SK-N-SH (cell line): Measurements from ENCODE around the gene CEP295NL. TPM values are rescaled to one million over a fixed set of nuclear protein-coding genes. Genes with fewer than 3 reads are reported as not detected.

Experiments
- CTCF ChIA-PET: fragments of 300-600, 350-600 bp; formaldehyde crosslinking; extraction: SDS; loops from one replicate; lab custom pipeline; 2021; lab: Yijun Ruan, JAX
- POLR2A ChIA-PET: fragments of 350-600 bp; sonication (Branson Sonifier 250); formaldehyde crosslinking; extraction: SDS; loops from one replicate; lab custom pipeline; 2020; ENCODE audit warnings: antibody characterized with exemption, inconsistent platforms; lab: Yijun Ruan, JAX
- DNase-seq: peaks from one replicate; pipeline ENCODE4 v3.0.0; 2012
- H2AFZ ChIP-seq: fragments of 200-600 bp; sonication (generic); 2 replicates; pipeline ENCODE4 v1.8.1; 2016; ENCODE audit warnings: antibody characterized with exemption, mild to moderate bottlenecking, low read depth
- H3F3A ChIP-seq: fragments of 200-600 bp; sonication (generic); replicated peaks from 2 replicates; pipeline ENCODE3; 2016; ENCODE audit warnings: antibody characterized with exemption, mild to moderate bottlenecking; ENCODE audit not compliant: insufficient read depth
- H3K27ac ChIP-seq, 2 experiments: fragments of 200-500 bp in 1 of 2; fragments of 200-600 bp in 1 of 2; sonication (Bioruptor generic) in 1 of 2; sonication (generic), shearing (Covaris generic) in 1 of 2; 2 replicates each; pipeline versions ENCODE4 v1.5.1 to v1.6.1; 2014 to 2016; ENCODE audit warnings: low read depth in 2 of 2, inconsistent platforms in 1 of 2, low read length in 1 of 2, mild to moderate bottlenecking in 1 of 2, mixed read lengths in 1 of 2
- H3K27me3 ChIP-seq: fragments of 200-600 bp; sonication (generic), shearing (Covaris generic); 2 replicates; pipeline ENCODE4 v1.6.1; 2016; ENCODE audit warnings: mixed run types; ENCODE audit not compliant: insufficient read depth
- H3K36me3 ChIP-seq, 2 experiments: fragments of 200-500 bp in 1 of 2; fragments of 200-600 bp in 1 of 2; sonication (Bioruptor generic) in 1 of 2; sonication (generic) in 1 of 2; replicated peaks in 1 of 2; 2 replicates each; pipeline versions ENCODE3 to v1.5.1; 2014 to 2016; ENCODE audit warnings: low read length in 1 of 2, mild to moderate bottlenecking in 1 of 2; ENCODE audit not compliant: insufficient read depth in 2 of 2, control insufficient read depth in 1 of 2
- H3K4me1 ChIP-seq, 2 experiments: fragments of 200-500 bp in 1 of 2; fragments of 200-600 bp in 1 of 2; sonication (Bioruptor generic) in 1 of 2; sonication (generic), shearing (Covaris generic) in 1 of 2; 2 replicates each; pipeline versions ENCODE4 v1.5.1 to v1.6.1; 2014 to 2016; ENCODE audit warnings: low read depth in 1 of 2, low read length in 1 of 2, mixed run types in 1 of 2; ENCODE audit not compliant: insufficient read depth in 2 of 2, control insufficient read depth in 1 of 2
- H3K4me2 ChIP-seq: fragments of 200-600 bp; sonication (generic), shearing (Covaris generic); 2 replicates; pipeline ENCODE4 v1.6.1; 2017; ENCODE audit warnings: mixed run types
- H3K4me3 ChIP-seq, 2 experiments: fragments of 200-500 bp in 1 of 2; fragments of 200-600 bp in 1 of 2; sonication (Bioruptor generic) in 1 of 2; sonication (generic), shearing (Covaris generic) in 1 of 2; 2 replicates each; pipeline versions ENCODE4 v1.5.1 to v1.8.1; 2014 to 2016; ENCODE audit warnings: low read depth in 2 of 2, inconsistent platforms in 1 of 2, low read length in 1 of 2, mild to moderate bottlenecking in 1 of 2, mixed read lengths in 1 of 2, moderate library complexity in 1 of 2
- H3K79me2 ChIP-seq: fragments of 200-600 bp; sonication (generic); 2 replicates; pipeline ENCODE4 v1.8.1; 2017; ENCODE audit warnings: mild to moderate bottlenecking; ENCODE audit not compliant: insufficient read depth
- H3K9ac ChIP-seq: fragments of 200-600 bp; sonication (generic); 2 replicates; pipeline ENCODE4 v1.6.1; 2017; ENCODE audit warnings: mixed run types
- H3K9me2 ChIP-seq: fragments of 200-600 bp; sonication (generic); 2 replicates; pipeline ENCODE4 v1.6.1; 2017; ENCODE audit warnings: mixed run types
- H3K9me3 ChIP-seq: fragments of 200-600 bp; sonication (generic); 2 replicates; pipeline ENCODE4 v1.6.1; 2017; ENCODE audit warnings: mixed run types, mild to moderate bottlenecking, moderate library complexity
- H4K20me1 ChIP-seq: fragments of 200-600 bp; sonication (generic); 2 replicates; pipeline ENCODE4 v1.6.1; 2017; ENCODE audit warnings: mild to moderate bottlenecking, mixed run types; ENCODE audit not compliant: insufficient read depth
- CHD2 ChIP-seq: fragments of 150-350 bp; IDR thresholded peaks from 2 replicates; pipeline ENCODE4 v1.6.1; 2018; ENCODE audit warnings: low read length; ENCODE audit not compliant: partially characterized antibody
- ELF1 ChIP-seq: IDR thresholded peaks from 2 replicates; pipeline ENCODE4 v1.4.0; 2012
- EP300 ChIP-seq, 2 experiments: IDR thresholded peaks; 2 replicates each; pipeline versions ENCODE4 v1.4.0 to v1.6.1; 2012; ENCODE audit warnings: borderline replicate concordance in 1 of 2, low read depth in 1 of 2, low read length in 1 of 2
- EZH2phosphoT487 ChIP-seq: fragments of 200-600 bp; sonication (generic); IDR thresholded peaks from 2 replicates; pipeline ENCODE4 v1.6.1; 2017; ENCODE audit warnings: low read depth, mixed run types, mild to moderate bottlenecking, antibody characterized with exemption, moderate library complexity, borderline replicate concordance
- FOXM1 ChIP-seq: IDR thresholded peaks from 2 replicates; pipeline ENCODE4 v1.4.0; 2012; ENCODE audit warnings: low read depth, mild to moderate bottlenecking
- MXI1 ChIP-seq: IDR thresholded peaks from 2 replicates; pipeline ENCODE4 v1.6.1; 2012; ENCODE audit warnings: mild to moderate bottlenecking, low read depth, low read length, improper control_type of control experiment
- NFIC ChIP-seq: IDR thresholded peaks from 2 replicates; pipeline ENCODE4 v1.4.0; 2012; ENCODE audit warnings: borderline replicate concordance
- PBX3 ChIP-seq: IDR thresholded peaks from 2 replicates; pipeline ENCODE4; 2012
- RCOR1 ChIP-seq: fragments of 150-350 bp; IDR thresholded peaks from 2 replicates; pipeline ENCODE4 v1.6.1; 2017; ENCODE audit warnings: antibody characterized with exemption, low read length
- REST ChIP-seq: IDR thresholded peaks from 2 replicates; pipeline ENCODE4 v1.6.1; 2012; ENCODE audit warnings: mild to moderate bottlenecking, low read depth, low read length, moderate library complexity
- SIN3A ChIP-seq: IDR thresholded peaks from 2 replicates; pipeline ENCODE4 v1.6.1; 2012; ENCODE audit warnings: low read depth, mild to moderate bottlenecking, low read length, moderate library complexity, borderline replicate concordance
- SMC3 ChIP-seq: IDR thresholded peaks from 2 replicates; pipeline ENCODE4 v1.6.1; 2012; ENCODE audit warnings: low read depth, low read length, improper control_type of control experiment
- TAF1 ChIP-seq: IDR thresholded peaks from 2 replicates; pipeline ENCODE4 v1.6.1; 2012; ENCODE audit warnings: low read depth, mild to moderate bottlenecking, low read length, moderate library complexity, borderline replicate concordance
- TEAD4 ChIP-seq: IDR thresholded peaks from 2 replicates; pipeline ENCODE4 v1.4.0; 2012; ENCODE audit warnings: mild to moderate bottlenecking, borderline replicate concordance; ENCODE audit not compliant: insufficient read depth
- WGBS: methylation state at CpG from one replicate; pipeline ENCODE4 v1.1.6; 2017; ENCODE audit warnings: low lambda C conversion rate; 5-methylcytosine and 5-hydroxymethylcytosine counted together
- polyA plus RNA-seq, 3 experiments: library from polyadenylated mRNA; depleted of rRNA; stranded (reverse); fragments of >200 nt; gene quantifications; 2 replicates each; pipeline ENCODE4 v1.2.3, GENCODE V29; 2012
- TF ChIP-seq, protein P1 (sequence below): IDR thresholded peaks from 2 replicates; pipeline ENCODE4 v1.4.0; 2012; ENCODE audit warnings: low read depth, borderline replicate concordance
- TF ChIP-seq, protein P2 (sequence below): IDR thresholded peaks from 2 replicates; pipeline ENCODE4 v1.4.0; 2012; ENCODE audit warnings: low read depth, borderline replicate concordance

The CEP295NL gene
- polyA plus RNA-seq, 1 of the 3 experiments (the other 2 are of a cell fraction), result 0.35 TPM

- no peak overlapping the region for H3K4me3 ChIP-seq
- H2AFZ ChIP-seq, result no peak overlapping the region
- no peaks in the 10 kb centered on the region for H3K9me2 ChIP-seq
- no peaks in the 10 kb centered on the region for H4K20me1 ChIP-seq
- no peak overlapping the region for H3K27ac ChIP-seq
- no peaks in the 10 kb centered on the region for H3K36me3 ChIP-seq
- H3K9me3 ChIP-seq, result no peaks in the 10 kb centered on the region
- no peak overlapping the region for H3K4me2 ChIP-seq
- H3K27me3 ChIP-seq, result no peaks in the 10 kb centered on the region
- 86% methylated on average over 6 of the region's 6 CpGs for WGBS
- peaks cover 24% of the 10 kb centered on the region for H3F3A ChIP-seq
- no peak for TF ChIP-seq EZH2phosphoT487
- TF ChIP-seq, protein P1, sequence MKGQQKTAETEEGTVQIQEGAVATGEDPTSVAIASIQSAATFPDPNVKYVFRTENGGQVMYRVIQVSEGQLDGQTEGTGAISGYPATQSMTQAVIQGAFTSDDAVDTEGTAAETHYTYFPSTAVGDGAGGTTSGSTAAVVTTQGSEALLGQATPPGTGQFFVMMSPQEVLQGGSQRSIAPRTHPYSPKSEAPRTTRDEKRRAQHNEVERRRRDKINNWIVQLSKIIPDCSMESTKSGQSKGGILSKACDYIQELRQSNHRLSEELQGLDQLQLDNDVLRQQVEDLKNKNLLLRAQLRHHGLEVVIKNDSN, result no peak
- no peak for TF ChIP-seq SMC3
- no peak for TF ChIP-seq REST
- no peak for TF ChIP-seq SIN3A
- TF ChIP-seq ELF1, result no peak
- TF ChIP-seq TEAD4, result no peak
- TF ChIP-seq MXI1, result no peak
- TF ChIP-seq NFIC, result no peak
- TF ChIP-seq RCOR1, result no peak
- TF ChIP-seq FOXM1, result no peak
- no peak for TF ChIP-seq PBX3
- TF ChIP-seq CHD2, result no peak
- no peak for TF ChIP-seq TAF1
- TF ChIP-seq EP300 (IDR thresholded peaks at IDR 0.05; ENCODE audit: borderline replicate concordance in 1 of 2, low read depth in 1 of 2, low read length in 1 of 2), result no peak
- TF ChIP-seq, protein P2, sequence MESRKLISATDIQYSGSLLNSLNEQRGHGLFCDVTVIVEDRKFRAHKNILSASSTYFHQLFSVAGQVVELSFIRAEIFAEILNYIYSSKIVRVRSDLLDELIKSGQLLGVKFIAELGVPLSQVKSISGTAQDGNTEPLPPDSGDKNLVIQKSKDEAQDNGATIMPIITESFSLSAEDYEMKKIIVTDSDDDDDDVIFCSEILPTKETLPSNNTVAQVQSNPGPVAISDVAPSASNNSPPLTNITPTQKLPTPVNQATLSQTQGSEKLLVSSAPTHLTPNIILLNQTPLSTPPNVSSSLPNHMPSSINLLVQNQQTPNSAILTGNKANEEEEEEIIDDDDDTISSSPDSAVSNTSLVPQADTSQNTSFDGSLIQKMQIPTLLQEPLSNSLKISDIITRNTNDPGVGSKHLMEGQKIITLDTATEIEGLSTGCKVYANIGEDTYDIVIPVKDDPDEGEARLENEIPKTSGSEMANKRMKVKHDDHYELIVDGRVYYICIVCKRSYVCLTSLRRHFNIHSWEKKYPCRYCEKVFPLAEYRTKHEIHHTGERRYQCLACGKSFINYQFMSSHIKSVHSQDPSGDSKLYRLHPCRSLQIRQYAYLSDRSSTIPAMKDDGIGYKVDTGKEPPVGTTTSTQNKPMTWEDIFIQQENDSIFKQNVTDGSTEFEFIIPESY, result no peak
- H3K4me1 ChIP-seq, result peaks cover 23 to 25% of the 10 kb centered on the region in 2 experiments; a peak in 3 of 4 replicates
- ChIA-PET CTCF (interaction anchor here (0.7 to 9.5 kb wide), 8 partner anchors 9 to 900 kb away, joined by 3 to 93 read pairs (median 4); no protein-coding TSS in a partner anchor), POLR2A (no interaction called here)
- no peak overlapping the region for H3K9ac ChIP-seq
- no peak for DNase-seq
- no peaks in the 10 kb centered on the region for H3K79me2 ChIP-seq
Measured at GRCh38 chr17:78940708-78941107, 37.7 kb upstream of the CEP295NL start.
